ENCODE results near the gene NAV2. TPM values are rescaled to one million over a fixed set of nuclear protein-coding genes. Genes with fewer than 3 reads are reported as not detected.
A peak's percentile ranks its signal among the peaks of the same experiment; 100 is the strongest.

The NAV2 gene, protein sequence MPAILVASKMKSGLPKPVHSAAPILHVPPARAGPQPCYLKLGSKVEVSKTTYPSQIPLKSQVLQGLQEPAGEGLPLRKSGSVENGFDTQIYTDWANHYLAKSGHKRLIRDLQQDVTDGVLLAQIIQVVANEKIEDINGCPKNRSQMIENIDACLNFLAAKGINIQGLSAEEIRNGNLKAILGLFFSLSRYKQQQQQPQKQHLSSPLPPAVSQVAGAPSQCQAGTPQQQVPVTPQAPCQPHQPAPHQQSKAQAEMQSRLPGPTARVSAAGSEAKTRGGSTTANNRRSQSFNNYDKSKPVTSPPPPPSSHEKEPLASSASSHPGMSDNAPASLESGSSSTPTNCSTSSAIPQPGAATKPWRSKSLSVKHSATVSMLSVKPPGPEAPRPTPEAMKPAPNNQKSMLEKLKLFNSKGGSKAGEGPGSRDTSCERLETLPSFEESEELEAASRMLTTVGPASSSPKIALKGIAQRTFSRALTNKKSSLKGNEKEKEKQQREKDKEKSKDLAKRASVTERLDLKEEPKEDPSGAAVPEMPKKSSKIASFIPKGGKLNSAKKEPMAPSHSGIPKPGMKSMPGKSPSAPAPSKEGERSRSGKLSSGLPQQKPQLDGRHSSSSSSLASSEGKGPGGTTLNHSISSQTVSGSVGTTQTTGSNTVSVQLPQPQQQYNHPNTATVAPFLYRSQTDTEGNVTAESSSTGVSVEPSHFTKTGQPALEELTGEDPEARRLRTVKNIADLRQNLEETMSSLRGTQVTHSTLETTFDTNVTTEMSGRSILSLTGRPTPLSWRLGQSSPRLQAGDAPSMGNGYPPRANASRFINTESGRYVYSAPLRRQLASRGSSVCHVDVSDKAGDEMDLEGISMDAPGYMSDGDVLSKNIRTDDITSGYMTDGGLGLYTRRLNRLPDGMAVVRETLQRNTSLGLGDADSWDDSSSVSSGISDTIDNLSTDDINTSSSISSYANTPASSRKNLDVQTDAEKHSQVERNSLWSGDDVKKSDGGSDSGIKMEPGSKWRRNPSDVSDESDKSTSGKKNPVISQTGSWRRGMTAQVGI (N-terminal part only)
- under 1 TPM; 0.26 to 0.67 TPM for total RNA-seq

DNA sequence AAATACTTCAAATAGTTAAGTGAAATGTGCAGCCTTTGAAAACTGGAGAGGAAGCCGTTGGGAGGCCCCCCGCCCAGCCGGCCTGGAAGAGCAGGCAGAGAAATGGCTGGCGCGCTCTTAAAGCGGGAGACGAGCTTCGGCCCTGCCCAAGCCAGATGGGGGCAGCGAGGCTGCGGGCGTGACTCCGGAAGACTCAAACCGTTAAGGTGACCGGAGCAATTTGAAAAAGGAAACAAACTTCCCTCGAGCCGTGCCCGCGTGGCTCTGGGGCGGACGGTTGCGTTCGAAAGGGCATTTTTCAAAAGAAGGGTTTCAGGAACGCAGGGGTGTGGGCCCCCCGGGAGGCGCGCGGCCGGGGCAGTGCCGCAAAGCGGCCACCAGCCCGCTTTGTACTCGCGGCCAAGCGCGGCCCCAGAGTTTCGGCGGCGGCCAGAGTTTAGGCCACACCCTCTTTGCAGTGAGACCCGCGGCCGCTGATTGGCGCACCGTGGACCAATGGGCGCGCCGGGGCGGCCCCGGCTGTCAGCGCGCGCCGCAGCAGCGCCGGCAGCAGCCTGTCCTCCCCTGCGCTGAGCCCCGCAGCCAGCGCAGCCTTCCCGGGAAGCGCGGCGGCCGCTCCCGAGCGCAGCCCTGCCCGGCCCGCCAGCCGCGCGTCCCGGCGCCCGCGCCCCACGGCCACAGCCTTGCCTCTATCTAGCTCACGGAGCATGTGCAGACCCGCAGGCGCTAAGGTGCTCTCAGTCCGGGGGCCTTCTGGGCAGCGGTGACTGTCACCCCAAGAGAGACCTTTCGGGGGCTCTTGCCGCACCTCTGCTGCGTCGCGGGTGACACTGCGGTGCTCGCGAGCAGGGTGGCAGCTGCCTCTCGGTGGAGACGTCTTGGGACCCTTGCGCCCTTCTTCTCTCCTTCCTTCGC is at the start of gene NAV2:
Gene NAV2 (plus strand): TSS at position 557 of the 915 bp plus-strand sequence. CDS start 859 bp downstream, outside the sequence.
- H3K4me1 Mint-ChIP-seq, result peaks cover 23% of the 10 kb centered on the region
- peak; percentile 85 for DNase-seq
- no peaks in the 10 kb centered on the region for H3K9me3 Mint-ChIP-seq (ENCODE audit: low read depth)
- ATAC-seq, result peak; percentile 100
- H3K4me3 Mint-ChIP-seq, result peak within 1 kb of the TSS; percentile 80
- H3K27me3 Mint-ChIP-seq, result peaks cover 56% of the 10 kb centered on the region
- H3K36me3 Mint-ChIP-seq, result no peaks in the 10 kb centered on the region
- H3K27ac Mint-ChIP-seq, result peak within 1 kb of the TSS; percentile 88
- CTCF ChIA-PET, result interaction anchor here (1.3 kb wide), 1 partner anchor 11 kb away, joined by 4 read pairs; no protein-coding TSS in a partner anchor

GRCh38 chr11:19663206-19663605 is 49.4 kb upstream of the NAV2 start:
- no peak for DNase-seq
- Mint-ChIP-seq H3K4me1 (peaks cover 10% of the 10 kb centered on the region), H3K9me3 (ENCODE audit: low read depth) (no peaks in the 10 kb centered on the region), H3K27me3 (peaks cover 2% of the 10 kb centered on the region), H3K4me3 (no peak overlapping the region), H3K36me3 (no peaks in the 10 kb centered on the region), H3K27ac (no peak overlapping the region)
- CTCF ChIA-PET, result no interaction called here
- no peak for ATAC-seq

- CTCF ChIA-PET, result interaction anchor here (0.7 kb wide), 1 partner anchor 34 kb away, joined by 3 read pairs; no protein-coding TSS in a partner anchor
- DNase-seq (no peak), ATAC-seq (no peak)
- H3K4me1 Mint-ChIP-seq, result peaks cover 6% of the 10 kb centered on the region
- no peak overlapping the region for H3K27ac Mint-ChIP-seq
- H3K4me3 Mint-ChIP-seq, result no peak overlapping the region
- H3K9me3 Mint-ChIP-seq (ENCODE audit: low read depth), result no peaks in the 10 kb centered on the region
- H3K27me3 Mint-ChIP-seq, result peaks cover 2% of the 10 kb centered on the region
- H3K36me3 Mint-ChIP-seq, result no peaks in the 10 kb centered on the region
Observed at GRCh38 chr11:19664886-19665548, 47.6 kb upstream of the NAV2 start.

DNA sequence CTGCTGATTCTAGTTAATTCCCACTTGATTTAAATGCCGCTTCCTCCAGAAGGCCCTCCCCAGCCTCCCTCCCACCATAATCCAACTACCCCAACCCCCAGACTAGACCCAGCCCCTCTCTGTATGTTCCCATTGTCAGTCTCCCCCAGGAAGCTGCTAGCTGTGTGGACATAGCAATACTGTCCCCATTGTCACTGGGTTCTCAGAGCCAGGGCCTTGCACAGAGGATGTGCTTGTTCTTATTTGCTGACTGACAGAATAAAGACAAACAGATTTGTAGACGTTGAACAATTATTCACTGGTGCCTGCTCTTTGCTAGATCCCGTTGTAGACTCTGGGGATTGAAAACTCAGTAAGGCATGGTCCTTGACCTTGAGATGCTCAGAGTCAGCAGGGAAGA is 45.7 kb upstream of the NAV2 start:
- CTCF ChIA-PET, result no interaction called here
- DNase-seq (no peak), ATAC-seq (no peak)
- no peaks in the 10 kb centered on the region for H3K36me3 Mint-ChIP-seq
- no peak overlapping the region for H3K4me3 Mint-ChIP-seq
- peaks cover 8% of the 10 kb centered on the region for H3K27me3 Mint-ChIP-seq
- no peak overlapping the region for H3K27ac Mint-ChIP-seq
- no peaks in the 10 kb centered on the region for H3K9me3 Mint-ChIP-seq (ENCODE audit: low read depth)
- no peaks in the 10 kb centered on the region for H3K4me1 Mint-ChIP-seq

DNA sequence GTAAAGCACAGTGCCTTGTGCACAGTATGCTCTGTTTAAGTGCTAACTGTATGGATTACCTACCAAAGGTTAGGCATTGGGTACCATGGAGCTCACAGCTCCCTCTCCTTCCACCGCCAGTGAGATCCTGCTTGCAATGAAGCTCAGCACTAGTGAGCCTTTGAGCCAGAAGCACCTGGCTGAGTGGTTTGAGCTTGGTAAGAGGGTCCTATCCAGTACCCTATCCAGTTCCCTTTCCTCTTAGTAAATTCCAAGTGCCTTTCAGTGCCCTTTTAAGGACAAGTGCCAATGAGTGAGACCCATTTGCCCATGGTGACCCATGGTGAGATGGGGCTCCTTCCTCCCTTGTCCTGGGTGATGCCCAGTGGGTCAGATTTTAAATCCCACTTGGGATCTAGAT is 43.1 kb upstream of the NAV2 start:
- no peak for ATAC-seq
- H3K4me3 Mint-ChIP-seq, result no peak overlapping the region
- CTCF ChIA-PET, result no interaction called here
- peaks cover 17% of the 10 kb centered on the region for H3K27me3 Mint-ChIP-seq
- no peaks in the 10 kb centered on the region for H3K9me3 Mint-ChIP-seq (ENCODE audit: low read depth)
- H3K4me1 Mint-ChIP-seq, result peaks cover 2% of the 10 kb centered on the region
- no peak for DNase-seq
- no peaks in the 10 kb centered on the region for H3K36me3 Mint-ChIP-seq
- H3K27ac Mint-ChIP-seq, result no peak overlapping the region

GRCh38 chr11:19670030-19670791 is 42.4 kb upstream of the NAV2 start:
- no peak for DNase-seq
- Mint-ChIP-seq H3K27me3 (peaks cover 17% of the 10 kb centered on the region), H3K36me3 (no peaks in the 10 kb centered on the region), H3K27ac (no peak overlapping the region), H3K4me3 (no peak overlapping the region), H3K4me1 (peaks cover 9% of the 10 kb centered on the region), H3K9me3 (ENCODE audit: low read depth) (no peaks in the 10 kb centered on the region)
- ATAC-seq, result no peak
- CTCF ChIA-PET, result interaction anchor here (1.0 kb wide), 1 partner anchor 600 kb away, joined by 3 read pairs; no protein-coding TSS in a partner anchor

DNA sequence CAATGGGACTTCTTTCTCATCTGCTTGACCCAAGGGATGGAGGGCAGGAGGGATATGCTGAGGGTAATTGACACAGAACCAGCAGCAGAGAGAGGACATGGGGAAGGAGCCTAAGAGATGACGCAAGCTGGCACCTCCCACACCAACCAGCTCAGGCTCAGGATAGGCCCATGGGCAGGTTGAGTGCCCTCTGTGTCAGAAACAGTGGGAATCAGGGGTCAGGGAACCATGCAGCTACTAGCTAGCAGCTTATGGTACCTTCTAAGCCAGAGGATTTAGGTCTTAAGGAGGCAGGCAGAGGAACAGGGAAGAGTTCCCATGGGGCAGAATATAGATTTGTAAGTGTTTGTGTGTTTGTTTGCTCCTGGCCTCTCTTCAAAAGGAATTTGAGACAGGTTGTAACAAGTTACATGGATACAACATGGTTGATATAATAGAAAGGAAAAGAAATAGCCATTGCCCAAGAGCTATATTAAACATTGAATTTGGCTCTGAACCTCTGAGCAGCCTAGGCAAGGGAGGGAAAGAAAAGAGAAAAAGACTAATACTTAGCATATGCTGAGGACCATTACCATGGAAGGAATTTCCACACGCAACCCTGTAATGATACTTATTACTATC is 39.9 kb upstream of the NAV2 start:
- H3K9me3 Mint-ChIP-seq (ENCODE audit: low read depth), result no peaks in the 10 kb centered on the region
- DNase-seq (no peak), ATAC-seq (no peak)
- H3K27me3 Mint-ChIP-seq, result peaks cover 17% of the 10 kb centered on the region
- H3K36me3 Mint-ChIP-seq, result no peaks in the 10 kb centered on the region
- no peak overlapping the region for H3K4me3 Mint-ChIP-seq
- CTCF ChIA-PET, result no interaction called here
- no peak overlapping the region for H3K27ac Mint-ChIP-seq
- H3K4me1 Mint-ChIP-seq, result peaks cover 13% of the 10 kb centered on the region

DNA sequence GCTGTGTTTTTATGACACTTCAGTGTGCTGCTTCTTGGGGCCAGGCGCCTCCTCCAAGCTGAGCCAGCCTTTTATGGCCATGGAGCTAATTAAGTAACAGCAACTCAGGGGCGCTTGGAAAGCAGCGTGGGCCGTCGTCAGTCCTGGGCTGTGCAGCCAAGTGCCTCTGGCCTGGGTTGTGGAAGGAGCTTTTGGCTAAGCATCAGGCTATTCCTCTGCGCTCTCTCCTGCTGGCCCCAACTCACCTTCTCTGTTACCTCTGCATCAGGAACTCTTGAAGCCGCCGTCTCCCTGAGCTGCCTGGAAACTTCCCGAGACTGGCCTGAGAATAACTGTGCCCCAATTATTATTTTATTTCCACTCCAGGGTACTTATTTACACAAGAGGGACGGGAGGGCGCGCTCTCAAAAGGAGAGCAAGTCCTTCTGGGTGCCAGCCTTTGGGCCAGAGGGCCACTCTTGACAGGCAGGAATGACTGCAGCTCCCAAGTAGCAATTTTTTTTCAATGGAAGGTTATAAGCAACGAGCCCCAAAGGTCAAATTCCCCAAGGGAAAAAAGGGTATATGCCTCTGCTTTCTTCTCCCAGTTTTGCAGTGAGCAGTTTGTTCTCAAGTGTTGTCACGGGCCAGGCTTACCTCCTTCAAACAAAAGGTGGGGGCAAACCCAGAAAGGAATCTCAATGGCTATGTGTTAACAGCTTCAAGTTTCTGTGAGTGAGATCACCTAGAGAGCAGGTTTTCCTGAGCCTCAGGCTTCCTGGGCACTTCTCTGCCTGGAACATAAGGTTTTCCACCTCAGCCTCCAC is 38.5 kb upstream of the NAV2 start:
- Mint-ChIP-seq H3K27ac (no peak overlapping the region), H3K9me3 (ENCODE audit: low read depth) (no peaks in the 10 kb centered on the region), H3K36me3 (no peaks in the 10 kb centered on the region), H3K4me3 (no peak overlapping the region), H3K4me1 (peaks cover 13% of the 10 kb centered on the region), H3K27me3 (peaks cover 17% of the 10 kb centered on the region)
- ATAC-seq (no peak), DNase-seq (no peak)
- CTCF ChIA-PET, result no interaction called here

- H3K27me3 Mint-ChIP-seq, result peaks cover 17% of the 10 kb centered on the region
- ATAC-seq, result peak; percentile 47
- no peak overlapping the region for H3K27ac Mint-ChIP-seq
- no peaks in the 10 kb centered on the region for H3K9me3 Mint-ChIP-seq (ENCODE audit: low read depth)
- CTCF ChIA-PET, result interaction anchor here (1.4 kb wide), 1 partner anchor 22 kb away, joined by 3 read pairs; no protein-coding TSS in a partner anchor
- H3K4me1 Mint-ChIP-seq, result peaks cover 13% of the 10 kb centered on the region
- DNase-seq, result peak; percentile 48
- no peaks in the 10 kb centered on the region for H3K36me3 Mint-ChIP-seq
- H3K4me3 Mint-ChIP-seq, result no peak overlapping the region
Observed at GRCh38 chr11:19674836-19675235, 37.8 kb upstream of the NAV2 start.

DNA sequence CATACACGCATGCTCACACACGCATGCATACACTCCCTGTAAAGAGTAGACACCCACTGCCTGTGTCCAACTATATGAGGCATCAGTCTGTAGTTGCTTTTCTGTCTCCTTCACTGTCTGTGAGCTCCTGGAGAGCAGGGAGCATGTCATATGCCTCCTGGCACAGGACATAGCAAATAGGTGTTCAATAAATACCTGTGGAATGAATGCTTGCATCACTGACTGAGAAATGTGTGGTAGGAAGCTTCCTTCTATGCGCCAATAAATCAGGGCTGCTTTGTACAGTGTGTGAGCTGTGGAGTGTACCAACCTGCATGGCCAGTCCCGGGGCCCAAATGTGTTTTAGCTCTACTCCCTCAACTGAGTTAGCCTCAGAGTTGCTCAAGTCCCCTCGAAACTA is 37.2 kb upstream of the NAV2 start:
- peaks cover 13% of the 10 kb centered on the region for H3K4me1 Mint-ChIP-seq
- H3K9me3 Mint-ChIP-seq (ENCODE audit: low read depth), result no peaks in the 10 kb centered on the region
- CTCF ChIA-PET, result interaction anchor here (1.4 kb wide), 1 partner anchor 23 kb away, joined by 3 read pairs; no protein-coding TSS in a partner anchor
- H3K27me3 Mint-ChIP-seq, result peaks cover 17% of the 10 kb centered on the region
- no peak overlapping the region for H3K27ac Mint-ChIP-seq
- H3K4me3 Mint-ChIP-seq, result no peak overlapping the region
- ATAC-seq, result no peak
- H3K36me3 Mint-ChIP-seq, result no peaks in the 10 kb centered on the region
- no peak for DNase-seq

Data from activated CD8-positive, alpha-beta memory T cell treated with anti-CD3 and anti-CD28 coated beads, Interleukin-2, amount 10 ng/mL, durations not matched to agents 7 days and 5 days (primary cell).